Measurements from ENCODE around the gene ITGAV.

Gene ITGAV

GRCh38 chr2:186726938-186727337 is 137.1 kb downstream of the ITGAV start:
- DNase-seq: peak; percentile 43

- no peak for DNase-seq
Observed at GRCh38 chr2:186728631-186729030, 138.8 kb downstream of the ITGAV start.
